ENCODE data around the gene PCED1A.

DNA sequence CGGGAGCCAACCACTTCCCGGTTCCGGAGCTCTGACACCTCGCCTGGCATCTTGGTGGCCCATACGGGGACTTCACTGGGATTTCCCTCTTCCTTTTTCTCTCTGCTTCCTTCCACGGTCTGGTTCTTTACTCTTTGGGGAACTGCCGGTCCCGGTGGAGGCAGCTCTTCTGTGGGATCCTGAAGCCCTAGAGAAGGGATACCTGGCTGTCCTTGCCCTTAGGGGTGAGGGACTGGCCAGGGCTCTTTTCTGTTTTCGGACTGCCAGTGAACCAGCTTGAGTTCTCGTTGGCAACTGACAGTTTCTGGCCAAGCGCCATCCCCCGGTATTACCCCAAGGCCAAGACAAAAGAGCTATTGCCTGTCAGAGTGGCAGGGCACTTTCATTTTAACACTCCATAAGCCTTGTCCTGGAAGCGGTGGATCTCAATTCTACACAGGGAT is 39.1 kb downstream of the PCED1A start:
- TF ChIP-seq SUZ12 (IDR thresholded peaks at IDR 0.05; ENCODE audit: extremely low read depth, insufficient read depth, insufficient read length) (no peak), YY1 (IDR thresholded peaks at IDR 0.05; ENCODE audit: insufficient read depth, insufficient read length) (no peak), ZNF274 (IDR thresholded peaks at IDR 0.05; ENCODE audit: low read depth, low read length) (peak; percentile 43; the same call in 1 of the 2 replicates)

All from NT2/D1 (cell line).